SK-N-SH (cell line): ENCODE data around the gene SYNPR.

Source experiments
- CTCF ChIP-seq: fragments of 200-600 bp; sonication (generic); IDR thresholded peaks from 2 replicates; pipeline ENCODE4 v1.6.1; 2017; ENCODE audit warnings: antibody characterized with exemption, mild to moderate bottlenecking, moderate library complexity
- EP300 ChIP-seq, 2 experiments: IDR thresholded peaks; 2 replicates each; pipeline versions ENCODE4 v1.4.0 to v1.6.1; 2012; ENCODE audit warnings: borderline replicate concordance in 1 of 2, low read depth in 1 of 2, low read length in 1 of 2
- EZH2phosphoT487 ChIP-seq: fragments of 200-600 bp; sonication (generic); IDR thresholded peaks from 2 replicates; pipeline ENCODE4 v1.6.1; 2017; ENCODE audit warnings: low read depth, mixed run types, mild to moderate bottlenecking, antibody characterized with exemption, moderate library complexity, borderline replicate concordance
- FOSL2 ChIP-seq: IDR thresholded peaks from 2 replicates; pipeline ENCODE4 v1.4.0; 2012; ENCODE audit warnings: low read depth, mild to moderate bottlenecking, moderate library complexity, borderline replicate concordance
- GABPA ChIP-seq: IDR thresholded peaks from 2 replicates; pipeline ENCODE4 v1.4.0; 2012; ENCODE audit warnings: low read depth, mild to moderate bottlenecking
- GATA2 ChIP-seq: sonication (generic); formaldehyde crosslinking; IDR thresholded peaks from 2 replicates; pipeline ENCODE4 v1.5.0; 2020; ENCODE audit warnings: mild to moderate bottlenecking, missing genetic modification reagents
- MAX ChIP-seq: IDR thresholded peaks from 2 replicates; pipeline ENCODE4 v1.4.0; 2012; ENCODE audit warnings: low read depth
- NFIC ChIP-seq: IDR thresholded peaks from 2 replicates; pipeline ENCODE4 v1.4.0; 2012; ENCODE audit warnings: borderline replicate concordance
- POLR2AphosphoS5 ChIP-seq: IDR thresholded peaks from 2 replicates; pipeline ENCODE4 v1.6.1; 2012; ENCODE audit warnings: low read depth, low read length
- REST ChIP-seq: IDR thresholded peaks from 2 replicates; pipeline ENCODE4 v1.6.1; 2012; ENCODE audit warnings: mild to moderate bottlenecking, low read depth, low read length, moderate library complexity
- RXRA ChIP-seq: IDR thresholded peaks from 2 replicates; pipeline ENCODE4 v1.4.0; 2012; ENCODE audit warnings: low read depth, mild to moderate bottlenecking, borderline replicate concordance
- SIN3A ChIP-seq: IDR thresholded peaks from 2 replicates; pipeline ENCODE4 v1.6.1; 2012; ENCODE audit warnings: low read depth, mild to moderate bottlenecking, low read length, moderate library complexity, borderline replicate concordance

- TF ChIP-seq CTCF (no peak), EZH2phosphoT487 (no peak), MAX (no peak), POLR2AphosphoS5 (no peak), GABPA (no peak), SIN3A (no peak), RXRA (no peak), GATA2 (CRISPR knock-in tag) (no peak), REST (no peak), EP300 (IDR thresholded peaks at IDR 0.05; ENCODE audit: borderline replicate concordance in 1 of 2, low read depth in 1 of 2, low read length in 1 of 2) (no peak), NFIC (no peak), FOSL2 (no peak)
Observed at GRCh38 chr3:63248015-63248414, 30.1 kb upstream of the SYNPR start.
